HG02852 (cell line): ENCODE results near the gene KITLG.
"Not testable (repeated sequence)": the region's sequence is repeated elsewhere in the genome, so short reads cannot be mapped to it uniquely, and the experiment has no call there.

Experiments
- ATAC-seq: cut with Tn5 transposase; IDR thresholded peaks from one replicate; pipeline ENCODE4 v1.9.1; 2021; ENCODE audit warnings: mild to moderate bottlenecking, moderate library complexity; ENCODE audit not compliant: unreplicated experiment

KITLG gene

GRCh38 chr12:88580051-88580871 lies at the start of gene KITLG:
Gene KITLG (minus strand): TSS chr12:88580471. CDS start chr12:88580278, 193 bp downstream.
- peak; percentile 69 for ATAC-seq

GRCh38 chr12:88628856-88629509 lies 48.7 kb upstream of the KITLG start:
- no peak for ATAC-seq

GRCh38 chr12:88628035-88628434 lies 47.8 kb upstream of the KITLG start:
- ATAC-seq, result not testable (repeated sequence)

GRCh38 chr12:88627501-88627900 lies 47.2 kb upstream of the KITLG start:
- ATAC-seq, result no peak

GRCh38 chr12:88625356-88625755 lies 45.1 kb upstream of the KITLG start:
- ATAC-seq, result no peak

- ATAC-seq, result no peak
Observed at GRCh38 chr12:88624911-88625310, 44.6 kb upstream of the KITLG start.

- ATAC-seq, result no peak
Observed at GRCh38 chr12:88623777-88624548, 43.7 kb upstream of the KITLG start.

GRCh38 chr12:88617352-88617751 lies 37.1 kb upstream of the KITLG start:
- ATAC-seq, result no peak

GRCh38 chr12:88615490-88615889 lies 35.2 kb upstream of the KITLG start:
- no peak for ATAC-seq

- no peak for ATAC-seq
Observed at GRCh38 chr12:88604646-88605045, 24.4 kb upstream of the KITLG start.

GRCh38 chr12:88600272-88600671 lies 20.0 kb upstream of the KITLG start:
- ATAC-seq, result no peak

- no peak for ATAC-seq
Observed at GRCh38 chr12:88597365-88597764, 17.1 kb upstream of the KITLG start.

- no peak for ATAC-seq
Observed at GRCh38 chr12:88595697-88596096, 15.4 kb upstream of the KITLG start.

GRCh38 chr12:88594780-88595179 lies 14.5 kb upstream of the KITLG start:
- ATAC-seq, result no peak

GRCh38 chr12:88591343-88591742 lies 11.1 kb upstream of the KITLG start:
- ATAC-seq, result no peak

GRCh38 chr12:88590851-88591250 lies 10.6 kb upstream of the KITLG start:
- ATAC-seq, result no peak

- no peak for ATAC-seq
Observed at GRCh38 chr12:88585077-88585476, 4.8 kb upstream of the KITLG start.

- ATAC-seq, result no peak
Observed at GRCh38 chr12:88579601-88580050, 645 bp downstream of the KITLG start.

GRCh38 chr12:88579161-88579517 lies 1.1 kb downstream of the KITLG start:
- no peak for ATAC-seq

GRCh38 chr12:88578276-88579160 lies 1.8 kb downstream of the KITLG start:
- ATAC-seq, result no peak

GRCh38 chr12:88577537-88577936 lies 2.7 kb downstream of the KITLG start:
- ATAC-seq, result no peak
